H9 (cell line): ENCODE measurements around the gene KTN1. TPM values are rescaled to one million over a fixed set of nuclear protein-coding genes. Genes with fewer than 3 reads are reported as not detected.

ENCODE experiments used
- DNase-seq: peaks from one replicate; pipeline ENCODE4 v3.0.0-alpha.2; 2017
- H2AFZ ChIP-seq: one replicate; pipeline ENCODE4 v1.6.1; 2013; ENCODE audit warnings: mild to moderate bottlenecking, low read length, control low read depth, moderate library complexity
- H2AK5ac ChIP-seq: 2 replicates; pipeline ENCODE4 v1.6.1; 2013; ENCODE audit warnings: low read length, control low read depth, mixed read lengths; ENCODE audit not compliant: insufficient read length
- H2BK120ac ChIP-seq: one replicate; pipeline ENCODE4 v1.6.1; 2013; ENCODE audit warnings: low read depth, mild to moderate bottlenecking, low read length, control low read depth, inconsistent platforms; ENCODE audit not compliant: poor library complexity, severe bottlenecking
- H2BK12ac ChIP-seq: 2 replicates; pipeline ENCODE4 v1.6.1; 2013; ENCODE audit warnings: low read length, control low read depth, mixed read lengths, low read depth; ENCODE audit not compliant: insufficient read length
- H2BK15ac ChIP-seq: 2 replicates; pipeline ENCODE4 v1.6.1; 2013; ENCODE audit warnings: low read depth, low read length, control low read depth
- H2BK20ac ChIP-seq: one replicate; pipeline ENCODE4 v1.6.1; 2013; ENCODE audit warnings: low read depth, mild to moderate bottlenecking, low read length, control low read depth, inconsistent platforms; ENCODE audit not compliant: poor library complexity, severe bottlenecking
- H2BK5ac ChIP-seq: 2 replicates; pipeline ENCODE4 v1.6.1; 2013; ENCODE audit warnings: low read length, control low read depth, mixed read lengths; ENCODE audit not compliant: insufficient read length
- H3K14ac ChIP-seq: 2 replicates; pipeline ENCODE4 v1.6.1; 2013; ENCODE audit warnings: low read length, control low read depth; ENCODE audit not compliant: insufficient read depth
- H3K18ac ChIP-seq: 2 replicates; pipeline ENCODE4 v1.6.1; 2013; ENCODE audit warnings: low read depth, mild to moderate bottlenecking, mixed read lengths, low read length, control low read depth; ENCODE audit not compliant: insufficient read length
- H3K23ac ChIP-seq: 2 replicates; pipeline ENCODE4 v1.6.1; 2013; ENCODE audit warnings: low read length, control low read depth, mixed read lengths, low read depth; ENCODE audit not compliant: insufficient read length
- H3K23me2 ChIP-seq: 2 replicates; pipeline ENCODE4 v1.6.1; 2013; ENCODE audit warnings: low read depth, mild to moderate bottlenecking, mixed read lengths, low read length, control low read depth; ENCODE audit not compliant: insufficient read length, poor library complexity, severe bottlenecking
- H3K27ac ChIP-seq: 2 replicates; pipeline ENCODE4 v1.5.1; 2013; ENCODE audit warnings: low read length, control low read depth, mixed read lengths, low read depth; ENCODE audit not compliant: insufficient read length
- H3K27me3 ChIP-seq: 2 replicates; pipeline ENCODE4 v1.6.1; 2013; ENCODE audit warnings: low read length, control low read depth, inconsistent platforms; ENCODE audit not compliant: insufficient read depth
- H3K4ac ChIP-seq: 2 replicates; pipeline ENCODE4 v1.6.1; 2013; ENCODE audit warnings: low read depth, mild to moderate bottlenecking, control low read depth, inconsistent platforms, low read length, moderate library complexity
- H3K4me1 ChIP-seq: 2 replicates; pipeline ENCODE4 v1.6.1; 2013; ENCODE audit warnings: low read length, control low read depth, inconsistent platforms; ENCODE audit not compliant: insufficient read depth
- H3K4me2 ChIP-seq: 2 replicates; pipeline ENCODE4 v1.6.1; 2013; ENCODE audit warnings: low read length, control low read depth, mixed read lengths; ENCODE audit not compliant: insufficient read length, insufficient read depth
- H3K56ac ChIP-seq: 2 replicates; pipeline ENCODE4 v1.6.1; 2013; ENCODE audit warnings: low read depth, mild to moderate bottlenecking, mixed read lengths, low read length, control low read depth; ENCODE audit not compliant: insufficient read length
- H3K79me1 ChIP-seq: 2 replicates; pipeline ENCODE4 v1.6.1; 2013; ENCODE audit warnings: low read depth, mild to moderate bottlenecking, moderate library complexity, low read length, control low read depth, inconsistent platforms; ENCODE audit not compliant: insufficient read depth, poor library complexity, severe bottlenecking
- H3K79me2 ChIP-seq: 2 replicates; pipeline ENCODE4 v1.6.1; 2013; ENCODE audit warnings: low read length, control low read depth, inconsistent platforms; ENCODE audit not compliant: insufficient read depth
- H3K9ac ChIP-seq: 2 replicates; pipeline ENCODE4 v1.6.1; 2013; ENCODE audit warnings: low read length, control low read depth, mixed read lengths; ENCODE audit not compliant: insufficient read length; ENCODE audit errors: extremely low read depth
- H3K9me3 ChIP-seq: one replicate; pipeline ENCODE4 v1.6.1; 2013; ENCODE audit warnings: low read depth, low read length, inconsistent platforms; ENCODE audit not compliant: control insufficient read depth
- H3T11ph ChIP-seq: one replicate; pipeline ENCODE4 v1.6.1; 2013; ENCODE audit warnings: mild to moderate bottlenecking, low read length, control low read depth, inconsistent platforms
- H4K20me1 ChIP-seq: one replicate; pipeline ENCODE4 v1.6.1; 2013; ENCODE audit not compliant: control insufficient read depth, insufficient read length, insufficient read depth
- H4K5ac ChIP-seq: 2 replicates; pipeline ENCODE4 v1.6.1; 2013; ENCODE audit warnings: low read depth, mild to moderate bottlenecking, mixed read lengths, low read length, control low read depth; ENCODE audit not compliant: insufficient read length
- H4K8ac ChIP-seq: replicated peaks from 2 replicates; pipeline ENCODE4 v1.6.1; 2013; ENCODE audit warnings: low read length, control low read depth, mixed read lengths, low read depth; ENCODE audit not compliant: insufficient read length
- H4K91ac ChIP-seq: 2 replicates; pipeline ENCODE4 v1.6.1; 2013; ENCODE audit warnings: low read depth, mild to moderate bottlenecking, moderate library complexity, mixed read lengths, low read length, control low read depth; ENCODE audit not compliant: insufficient read length
- H3K27ac Mint-ChIP-seq, 3 experiments: 2 replicates in 2 of 3; 3 replicates in 1 of 3; pipeline ENCODE4 v1.8.0; 2020 to 2021; ENCODE audit warnings: mixed read lengths in 3 of 3, mild to moderate bottlenecking in 1 of 3, moderate library complexity in 1 of 3
- H3K27me3 Mint-ChIP-seq: 2 replicates; pipeline ENCODE4 v1.8.0; 2021; ENCODE audit warnings: low read depth, mild to moderate bottlenecking, moderate library complexity, mixed read lengths
- H3K36me3 Mint-ChIP-seq, 3 experiments: 2 replicates in 2 of 3; 3 replicates in 1 of 3; pipeline ENCODE4 v1.8.0; 2020 to 2021; ENCODE audit warnings: low read depth in 3 of 3, mixed read lengths in 3 of 3; ENCODE audit not compliant: insufficient read depth in 1 of 3
- H3K4me1 Mint-ChIP-seq, 2 experiments: 2 replicates each; pipeline ENCODE4 v1.8.0; 2020; ENCODE audit warnings: mixed read lengths in 2 of 2
- H3K4me3 Mint-ChIP-seq, 2 experiments: 2 replicates in 1 of 2; 3 replicates in 1 of 2; pipeline ENCODE4 v1.8.0; 2020 to 2021; ENCODE audit warnings: mild to moderate bottlenecking in 2 of 2, mixed read lengths in 2 of 2, moderate library complexity in 1 of 2
- H3K9me3 Mint-ChIP-seq, 2 experiments: 2 replicates in 1 of 2; 3 replicates in 1 of 2; pipeline ENCODE4 v1.8.0; 2020; ENCODE audit warnings: mild to moderate bottlenecking in 2 of 2, mixed read lengths in 2 of 2, moderate library complexity in 1 of 2
- CTCF ChIP-seq: fragments of 200-600 bp; sonication (generic); conservative IDR thresholded peaks from 3 replicates; pipeline ENCODE4 v1.8.0; 2021; ENCODE audit warnings: antibody characterized with exemption, mild to moderate bottlenecking
- WGBS: extraction: QIAGEN DNeasy Blood & Tissue Kit; methylation state at CpG from one replicate; pipeline ENCODE4 v1.1.7; 2013; ENCODE audit warnings: missing lambda C conversion rate, low lambda C conversion rate, mixed read lengths; ENCODE audit not compliant: insufficient read length; ENCODE audit errors: extremely low coverage; 5-methylcytosine and 5-hydroxymethylcytosine counted together
- total RNA-seq: library from RNA; stranded (reverse); gene quantifications from 2 replicates; pipeline ENCODE4 v1.2.1, GENCODE V29; 2021

The KTN1 gene
- total RNA-seq, 1 experiment from 2014 or later: 128 TPM

- Histone ChIP-seq H4K8ac (no peak overlapping the region), H2AFZ (no peak overlapping the region), H3K27me3 (no peaks in the 10 kb centered on the region), H3K18ac (no peak overlapping the region), H2BK120ac (no peak overlapping the region), H3K27ac (no peak overlapping the region), H3K14ac (no peak overlapping the region), H3K23me2 (no peaks in the 10 kb centered on the region), H3K9ac (no peak overlapping the region), H2BK12ac (no peak overlapping the region), H3K4me1 (no peaks in the 10 kb centered on the region), H3K4ac (no peak overlapping the region), H3K56ac (no peak overlapping the region), H2BK20ac (no peak overlapping the region), H2BK15ac (no peak overlapping the region), H3K4me2 (no peak overlapping the region), H4K5ac (no peak overlapping the region), H2BK5ac (no peak overlapping the region), H3T11ph (no peak overlapping the region), H4K20me1 (no peaks in the 10 kb centered on the region), H4K91ac (no peak overlapping the region), H3K79me2 (no peaks in the 10 kb centered on the region), H2AK5ac (no peak overlapping the region), H3K9me3 (no peaks in the 10 kb centered on the region), H3K23ac (no peak overlapping the region), H3K79me1 (no peaks in the 10 kb centered on the region)
- no peak overlapping the region for H3K27ac Mint-ChIP-seq
- no peak for TF ChIP-seq CTCF
- no CpG with 5 or more reads among the region's 1 CpG for WGBS
- H3K27me3 Mint-ChIP-seq: no peaks in the 10 kb centered on the region
- no peaks in the 10 kb centered on the region for H3K9me3 Mint-ChIP-seq
- no peak overlapping the region for H3K4me3 Mint-ChIP-seq
- no peaks in the 10 kb centered on the region for H3K36me3 Mint-ChIP-seq
- no peaks in the 10 kb centered on the region for H3K4me1 Mint-ChIP-seq
- no peak for DNase-seq
These were observed 34.2 kb upstream of the KTN1 start for GRCh38 chr14:55545779-55546178.
